Measurements from ENCODE around the gene DNM2.
"Not testable (repeated sequence)": the region's sequence is repeated elsewhere in the genome, so short reads cannot be mapped to it uniquely, and the experiment has no call there.

Gene DNM2

DNA sequence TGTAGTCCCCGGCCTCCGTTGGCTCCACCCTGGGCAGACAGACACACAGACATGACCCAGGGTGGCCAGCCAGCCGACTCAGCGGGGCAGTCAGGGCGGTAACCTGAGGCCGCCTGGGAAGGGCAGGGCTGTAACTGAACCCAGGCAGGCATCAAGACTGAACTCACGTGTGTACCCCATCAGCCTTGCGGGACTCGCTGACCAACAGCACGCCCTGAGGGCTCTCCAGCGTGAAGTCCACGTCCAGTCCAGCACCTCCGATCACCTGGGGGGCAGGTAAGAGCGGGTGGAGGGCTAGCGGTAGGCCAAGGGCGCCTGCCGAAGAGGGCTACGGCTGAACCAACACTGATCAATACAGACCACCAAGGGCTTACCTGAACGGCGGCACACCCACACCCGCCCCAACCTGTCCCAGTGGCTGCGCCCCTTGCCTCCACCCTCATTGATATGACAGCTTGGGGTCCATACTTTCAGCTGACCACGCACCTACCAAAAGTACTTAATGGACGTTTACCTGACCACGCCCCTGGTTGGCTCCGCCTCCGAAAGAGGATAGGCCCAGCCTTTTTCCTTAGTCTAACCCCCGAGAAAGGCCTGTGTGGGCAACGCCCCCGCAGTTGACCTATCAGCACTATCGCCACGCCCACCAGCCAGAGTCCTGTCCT, 117.3 kb downstream of the DNM2 start:
- Histone ChIP-seq H3K4me1 (ENCODE audit: control insufficient read depth, insufficient read depth, low read length) (no peaks in the 10 kb centered on the region), H3K36me3 (ENCODE audit: control insufficient read depth, insufficient read depth, low read length) (peaks cover 8% of the 10 kb centered on the region), H3K9ac (ENCODE audit: low read length) (peak overlapping the region; percentile 24), H3K4me3 (ENCODE audit: low read length) (peak overlapping the region; percentile 69), H3K27me3 (ENCODE audit: control insufficient read depth, insufficient read depth, low read length) (no peaks in the 10 kb centered on the region), H3K27ac (ENCODE audit: low read depth, low read length) (peak overlapping the region; percentile 98)

DNA sequence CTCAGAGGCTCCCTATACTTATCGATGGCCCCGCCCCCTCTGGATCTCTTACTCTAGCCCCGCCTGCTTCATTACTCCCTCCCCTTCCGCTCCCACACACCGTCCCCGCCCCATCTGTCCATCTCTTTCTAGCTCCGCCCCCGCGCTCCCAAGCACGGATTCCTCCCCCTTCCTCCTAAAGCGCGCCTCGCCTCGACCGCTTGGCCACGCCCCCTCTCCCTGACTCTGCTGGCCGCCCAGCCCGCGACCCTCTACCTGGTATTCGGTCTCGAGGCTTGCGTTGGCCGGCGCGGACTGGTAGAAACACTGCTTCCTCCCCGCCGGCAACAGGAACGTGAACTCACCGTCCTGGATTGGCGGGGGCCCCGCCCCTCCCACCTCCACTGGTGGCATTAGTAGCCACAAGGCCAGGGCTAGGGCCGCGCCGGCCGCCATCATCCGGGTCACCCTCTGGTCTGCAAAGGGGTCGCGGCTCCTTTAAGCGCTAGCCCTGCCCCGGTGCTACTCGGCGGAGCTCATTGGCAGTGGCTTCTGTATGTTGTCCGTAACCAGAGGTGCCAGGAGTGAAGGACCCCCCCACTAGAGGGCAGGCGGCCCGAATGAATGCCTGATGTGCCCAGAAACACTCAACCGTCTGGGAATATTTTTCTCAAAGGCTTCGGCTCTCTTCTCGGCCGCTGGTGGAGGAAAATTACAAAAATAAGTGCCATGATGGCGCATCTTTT, 118.0 kb downstream of the DNM2 start, which contains the start of gene TMED1:
TSS of gene TMED1 (minus strand) at position 459 of the 725 bp plus-strand sequence. CDS start at position 438, 21 bp downstream.
- Histone ChIP-seq H3K27me3 (ENCODE audit: control insufficient read depth, insufficient read depth, low read length) (no peaks in the 10 kb centered on the region), H3K27ac (ENCODE audit: low read depth, low read length) (peak within 1 kb of the TSS; percentile 98), H3K36me3 (ENCODE audit: control insufficient read depth, insufficient read depth, low read length) (peaks cover 4% of the 10 kb centered on the region), H3K9ac (ENCODE audit: low read length) (peak within 1 kb of the TSS; percentile 74), H3K4me3 (ENCODE audit: low read length) (peak within 1 kb of the TSS; percentile 73), H3K4me1 (ENCODE audit: control insufficient read depth, insufficient read depth, low read length) (no peaks in the 10 kb centered on the region)

GRCh38 chr19:10836479-10837330, 118.8 kb downstream of the DNM2 start:
- peak overlapping the region; percentile 73 for H3K4me3 ChIP-seq (ENCODE audit: low read length)
- H3K27ac ChIP-seq (ENCODE audit: low read depth, low read length), result peak overlapping the region; percentile 98
- peak overlapping the region; percentile 74 for H3K9ac ChIP-seq (ENCODE audit: low read length)
- H3K36me3 ChIP-seq (ENCODE audit: control insufficient read depth, insufficient read depth, low read length), result peaks cover 4% of the 10 kb centered on the region
- no peaks in the 10 kb centered on the region for H3K4me1 ChIP-seq (ENCODE audit: control insufficient read depth, insufficient read depth, low read length)
- H3K27me3 ChIP-seq (ENCODE audit: control insufficient read depth, insufficient read depth, low read length), result no peaks in the 10 kb centered on the region

GRCh38 chr19:10837649-10838048, 119.8 kb downstream of the DNM2 start:
- H3K36me3 ChIP-seq (ENCODE audit: control insufficient read depth, insufficient read depth, low read length); H3K4me3 ChIP-seq (ENCODE audit: low read length); H3K27ac ChIP-seq (ENCODE audit: low read depth, low read length); H3K27me3 ChIP-seq (ENCODE audit: control insufficient read depth, insufficient read depth, low read length); H3K4me1 ChIP-seq (ENCODE audit: control insufficient read depth, insufficient read depth, low read length); H3K9ac ChIP-seq (ENCODE audit: low read length): not testable (repeated sequence)

DNA sequence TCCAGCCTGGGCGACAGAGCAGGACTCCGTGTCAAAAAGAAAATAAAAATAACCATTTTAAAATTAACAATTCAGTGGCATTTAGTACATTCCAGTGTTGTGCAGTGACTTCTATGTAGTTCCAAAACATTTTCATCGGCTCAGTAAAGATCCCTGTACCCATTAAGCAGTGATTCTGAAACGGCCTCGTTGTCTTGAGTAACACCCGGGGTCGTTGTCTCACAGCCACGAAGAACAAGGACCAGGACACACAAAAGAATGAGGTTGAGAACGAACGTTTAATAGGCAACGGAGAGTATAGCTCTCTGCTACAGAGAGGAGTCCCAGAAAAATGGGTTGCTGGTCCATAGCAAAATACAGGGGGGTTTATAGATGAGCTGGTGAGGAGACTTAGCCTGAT, 120.5 kb downstream of the DNM2 start:
- H3K4me1 ChIP-seq (ENCODE audit: control insufficient read depth, insufficient read depth, low read length), result no peaks in the 10 kb centered on the region
- H3K9ac ChIP-seq (ENCODE audit: low read length), result no peak overlapping the region
- no peak overlapping the region for H3K27ac ChIP-seq (ENCODE audit: low read depth, low read length)
- no peak overlapping the region for H3K4me3 ChIP-seq (ENCODE audit: low read length)
- H3K27me3 ChIP-seq (ENCODE audit: control insufficient read depth, insufficient read depth, low read length), result no peaks in the 10 kb centered on the region
- H3K36me3 ChIP-seq (ENCODE audit: control insufficient read depth, insufficient read depth, low read length), result no peaks in the 10 kb centered on the region

- no peaks in the 10 kb centered on the region for H3K4me1 ChIP-seq (ENCODE audit: control insufficient read depth, insufficient read depth, low read length)
- no peak overlapping the region for H3K9ac ChIP-seq (ENCODE audit: low read length)
- H3K36me3 ChIP-seq (ENCODE audit: control insufficient read depth, insufficient read depth, low read length), result no peaks in the 10 kb centered on the region
- no peak overlapping the region for H3K4me3 ChIP-seq (ENCODE audit: low read length)
- no peaks in the 10 kb centered on the region for H3K27me3 ChIP-seq (ENCODE audit: control insufficient read depth, insufficient read depth, low read length)
- H3K27ac ChIP-seq (ENCODE audit: low read depth, low read length), result no peak overlapping the region
Measured at GRCh38 chr19:10839114-10840050, 121.5 kb downstream of the DNM2 start.

- H3K4me3 ChIP-seq (ENCODE audit: low read length), result no peak overlapping the region
- no peaks in the 10 kb centered on the region for H3K27me3 ChIP-seq (ENCODE audit: control insufficient read depth, insufficient read depth, low read length)
- H3K36me3 ChIP-seq (ENCODE audit: control insufficient read depth, insufficient read depth, low read length), result no peaks in the 10 kb centered on the region
- H3K27ac ChIP-seq (ENCODE audit: low read depth, low read length), result no peak overlapping the region
- H3K9ac ChIP-seq (ENCODE audit: low read length), result no peak overlapping the region
- H3K4me1 ChIP-seq (ENCODE audit: control insufficient read depth, insufficient read depth, low read length), result no peaks in the 10 kb centered on the region
Measured at GRCh38 chr19:10842788-10843187, 124.9 kb downstream of the DNM2 start.

GRCh38 chr19:10846500-10847202, 128.8 kb downstream of the DNM2 start:
- H3K9ac ChIP-seq (ENCODE audit: low read length), result no peak overlapping the region
- H3K4me3 ChIP-seq (ENCODE audit: low read length), result no peak overlapping the region
- H3K4me1 ChIP-seq (ENCODE audit: control insufficient read depth, insufficient read depth, low read length), result no peaks in the 10 kb centered on the region
- no peak overlapping the region for H3K27ac ChIP-seq (ENCODE audit: low read depth, low read length)
- no peaks in the 10 kb centered on the region for H3K36me3 ChIP-seq (ENCODE audit: control insufficient read depth, insufficient read depth, low read length)
- no peaks in the 10 kb centered on the region for H3K27me3 ChIP-seq (ENCODE audit: control insufficient read depth, insufficient read depth, low read length)

GRCh38 chr19:10848230-10848856, 130.5 kb downstream of the DNM2 start, which contains the start of gene C19orf38:
TSS of gene C19orf38 (plus strand) at chr19:10848415. CDS start at chr19:10848509, 94 bp downstream.
- Histone ChIP-seq H3K36me3 (ENCODE audit: control insufficient read depth, insufficient read depth, low read length) (no peaks in the 10 kb centered on the region), H3K27me3 (ENCODE audit: control insufficient read depth, insufficient read depth, low read length) (no peaks in the 10 kb centered on the region), H3K4me1 (ENCODE audit: control insufficient read depth, insufficient read depth, low read length) (no peaks in the 10 kb centered on the region), H3K27ac (ENCODE audit: low read depth, low read length) (no peak within 1 kb of the TSS), H3K4me3 (ENCODE audit: low read length) (no peak within 1 kb of the TSS), H3K9ac (ENCODE audit: low read length) (no peak within 1 kb of the TSS)

- Histone ChIP-seq H3K4me3 (ENCODE audit: low read length) (no peak overlapping the region), H3K9ac (ENCODE audit: low read length) (no peak overlapping the region), H3K36me3 (ENCODE audit: control insufficient read depth, insufficient read depth, low read length) (no peaks in the 10 kb centered on the region), H3K27me3 (ENCODE audit: control insufficient read depth, insufficient read depth, low read length) (no peaks in the 10 kb centered on the region), H3K27ac (ENCODE audit: low read depth, low read length) (no peak overlapping the region), H3K4me1 (ENCODE audit: control insufficient read depth, insufficient read depth, low read length) (no peaks in the 10 kb centered on the region)
Measured at GRCh38 chr19:10850631-10851030, 132.8 kb downstream of the DNM2 start.
